HL-60 (cell line): ENCODE results near the gene SLC17A8.

ENCODE experiments used
- DNase-seq, 2 experiments: peaks; one replicate each; pipeline ENCODE4 v3.0.0-alpha.2; 2010 to 2020; ENCODE audit warnings: low read depth in 1 of 2, low spot score in 1 of 2
- H3K27ac ChIP-seq: fragments of 250-450 bp; sonication (Bioruptor Pico); replicated peaks from 2 replicates; pipeline ENCODE4 v1.5.1; 2020; ENCODE audit warnings: mild to moderate bottlenecking, moderate library complexity
- H3K27me3 ChIP-seq: fragments of 250-450 bp; sonication (Bioruptor Pico); 2 replicates; pipeline ENCODE4 v1.5.1; 2021; ENCODE audit warnings: mild to moderate bottlenecking, moderate library complexity; ENCODE audit not compliant: insufficient read depth, poor library complexity, severe bottlenecking
- H3K4me3 ChIP-seq: replicated peaks from 2 replicates; pipeline ENCODE4 v1.5.1; 2011; ENCODE audit warnings: mild to moderate bottlenecking, control low read depth, low read length; ENCODE audit not compliant: insufficient read depth
- GABPA ChIP-seq: IDR thresholded peaks from 2 replicates; pipeline ENCODE4 v1.6.1; 2012; ENCODE audit warnings: low read depth
- POLR2AphosphoS5 ChIP-seq: IDR thresholded peaks from 2 replicates; pipeline ENCODE4 v1.6.1; 2012; ENCODE audit warnings: low read depth
- SPI1 ChIP-seq: IDR thresholded peaks from 2 replicates; pipeline ENCODE4 v1.6.1; 2012; ENCODE audit warnings: low read depth, mild to moderate bottlenecking, borderline replicate concordance
- TF ChIP-seq, protein P1 (sequence below): IDR thresholded peaks from 2 replicates; pipeline ENCODE4 v1.6.1; 2012; ENCODE audit warnings: low read depth; ENCODE audit not compliant: insufficient replicate concordance
- TF ChIP-seq, protein P2 (sequence below): IDR thresholded peaks from one replicate; pipeline ENCODE4 v1.5.1; 2011; ENCODE audit warnings: low read length, control low read depth, inconsistent platforms; ENCODE audit not compliant: insufficient read depth

Gene SLC17A8

DNA sequence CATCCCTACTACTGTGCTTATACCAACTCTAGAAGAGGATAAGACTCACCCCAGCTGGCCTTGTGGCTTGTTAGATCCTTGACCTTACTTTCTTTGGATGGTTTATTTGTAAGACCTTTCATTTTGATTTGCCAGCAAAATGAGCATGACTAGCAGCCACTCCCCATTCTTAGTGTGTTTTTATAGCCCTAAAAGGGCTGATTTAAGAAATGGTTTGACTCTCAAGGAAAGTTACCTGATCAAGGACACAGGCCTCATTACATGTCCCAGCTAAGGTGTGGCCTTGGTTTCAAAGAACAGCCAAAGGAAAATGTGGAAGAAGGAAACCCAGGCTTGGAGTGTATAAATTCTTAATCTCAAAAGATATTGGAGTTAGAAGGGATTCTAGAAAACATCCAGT, 41.4 kb downstream of the SLC17A8 start:
- no peak overlapping the region for H3K4me3 ChIP-seq
- TF ChIP-seq, protein P1, sequence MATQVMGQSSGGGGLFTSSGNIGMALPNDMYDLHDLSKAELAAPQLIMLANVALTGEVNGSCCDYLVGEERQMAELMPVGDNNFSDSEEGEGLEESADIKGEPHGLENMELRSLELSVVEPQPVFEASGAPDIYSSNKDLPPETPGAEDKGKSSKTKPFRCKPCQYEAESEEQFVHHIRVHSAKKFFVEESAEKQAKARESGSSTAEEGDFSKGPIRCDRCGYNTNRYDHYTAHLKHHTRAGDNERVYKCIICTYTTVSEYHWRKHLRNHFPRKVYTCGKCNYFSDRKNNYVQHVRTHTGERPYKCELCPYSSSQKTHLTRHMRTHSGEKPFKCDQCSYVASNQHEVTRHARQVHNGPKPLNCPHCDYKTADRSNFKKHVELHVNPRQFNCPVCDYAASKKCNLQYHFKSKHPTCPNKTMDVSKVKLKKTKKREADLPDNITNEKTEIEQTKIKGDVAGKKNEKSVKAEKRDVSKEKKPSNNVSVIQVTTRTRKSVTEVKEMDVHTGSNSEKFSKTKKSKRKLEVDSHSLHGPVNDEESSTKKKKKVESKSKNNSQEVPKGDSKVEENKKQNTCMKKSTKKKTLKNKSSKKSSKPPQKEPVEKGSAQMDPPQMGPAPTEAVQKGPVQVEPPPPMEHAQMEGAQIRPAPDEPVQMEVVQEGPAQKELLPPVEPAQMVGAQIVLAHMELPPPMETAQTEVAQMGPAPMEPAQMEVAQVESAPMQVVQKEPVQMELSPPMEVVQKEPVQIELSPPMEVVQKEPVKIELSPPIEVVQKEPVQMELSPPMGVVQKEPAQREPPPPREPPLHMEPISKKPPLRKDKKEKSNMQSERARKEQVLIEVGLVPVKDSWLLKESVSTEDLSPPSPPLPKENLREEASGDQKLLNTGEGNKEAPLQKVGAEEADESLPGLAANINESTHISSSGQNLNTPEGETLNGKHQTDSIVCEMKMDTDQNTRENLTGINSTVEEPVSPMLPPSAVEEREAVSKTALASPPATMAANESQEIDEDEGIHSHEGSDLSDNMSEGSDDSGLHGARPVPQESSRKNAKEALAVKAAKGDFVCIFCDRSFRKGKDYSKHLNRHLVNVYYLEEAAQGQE, result no peak
- TF ChIP-seq, protein P2, sequence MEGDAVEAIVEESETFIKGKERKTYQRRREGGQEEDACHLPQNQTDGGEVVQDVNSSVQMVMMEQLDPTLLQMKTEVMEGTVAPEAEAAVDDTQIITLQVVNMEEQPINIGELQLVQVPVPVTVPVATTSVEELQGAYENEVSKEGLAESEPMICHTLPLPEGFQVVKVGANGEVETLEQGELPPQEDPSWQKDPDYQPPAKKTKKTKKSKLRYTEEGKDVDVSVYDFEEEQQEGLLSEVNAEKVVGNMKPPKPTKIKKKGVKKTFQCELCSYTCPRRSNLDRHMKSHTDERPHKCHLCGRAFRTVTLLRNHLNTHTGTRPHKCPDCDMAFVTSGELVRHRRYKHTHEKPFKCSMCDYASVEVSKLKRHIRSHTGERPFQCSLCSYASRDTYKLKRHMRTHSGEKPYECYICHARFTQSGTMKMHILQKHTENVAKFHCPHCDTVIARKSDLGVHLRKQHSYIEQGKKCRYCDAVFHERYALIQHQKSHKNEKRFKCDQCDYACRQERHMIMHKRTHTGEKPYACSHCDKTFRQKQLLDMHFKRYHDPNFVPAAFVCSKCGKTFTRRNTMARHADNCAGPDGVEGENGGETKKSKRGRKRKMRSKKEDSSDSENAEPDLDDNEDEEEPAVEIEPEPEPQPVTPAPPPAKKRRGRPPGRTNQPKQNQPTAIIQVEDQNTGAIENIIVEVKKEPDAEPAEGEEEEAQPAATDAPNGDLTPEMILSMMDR, result no peak
- TF ChIP-seq POLR2AphosphoS5, result no peak
- TF ChIP-seq SPI1, result no peak
- TF ChIP-seq GABPA, result no peak
- no peak overlapping the region for H3K27ac ChIP-seq
- no peak for DNase-seq
- no peaks in the 10 kb centered on the region for H3K27me3 ChIP-seq

DNA sequence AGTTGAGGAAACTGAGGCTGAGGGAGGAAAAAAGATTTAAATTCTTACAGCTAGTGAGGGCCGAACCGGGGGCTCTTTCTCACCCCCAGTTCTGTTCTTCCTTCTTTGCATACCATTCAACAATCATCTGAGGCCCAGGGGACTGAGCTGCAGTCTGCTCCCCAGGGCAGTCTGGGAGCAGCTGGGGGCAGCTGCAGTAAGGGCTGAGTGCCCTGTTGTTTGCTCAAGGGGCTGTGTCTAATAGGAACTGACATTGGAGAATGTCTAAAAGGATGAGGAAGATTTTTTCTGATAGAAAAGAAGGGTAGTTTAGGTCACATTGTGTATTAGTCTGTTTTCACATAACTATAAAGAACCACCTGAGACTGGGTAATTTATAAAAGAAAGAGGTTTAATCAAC, 42.2 kb downstream of the SLC17A8 start:
- DNase-seq, result no peak
- Histone ChIP-seq H3K4me3 (no peak overlapping the region), H3K27ac (no peak overlapping the region)

DNA sequence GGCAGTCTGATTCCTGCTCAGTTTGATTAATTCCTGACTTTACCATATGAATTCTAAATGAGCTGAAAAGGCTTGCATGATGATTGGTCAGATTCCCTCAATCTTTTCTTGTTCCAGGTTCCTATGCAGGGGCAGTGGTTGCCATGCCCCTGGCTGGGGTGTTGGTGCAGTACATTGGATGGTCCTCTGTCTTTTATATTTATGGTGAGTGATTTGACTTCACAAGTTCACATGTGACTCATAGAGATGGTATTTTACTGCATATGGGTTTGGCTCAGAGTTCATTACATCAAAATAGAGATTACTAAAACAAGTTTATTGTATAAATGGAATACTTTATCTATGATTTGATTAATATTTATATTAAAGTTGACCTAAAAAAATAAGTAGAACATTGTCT, 44.8 kb downstream of the SLC17A8 start:
- no peak for TF ChIP-seq SPI1
- TF ChIP-seq, protein P1, result no peak
- TF ChIP-seq GABPA, result no peak
- TF ChIP-seq, protein P2, result no peak
- TF ChIP-seq POLR2AphosphoS5, result no peak
- no peak for DNase-seq

More for the DNA sequence above, 42.2 kb downstream of the SLC17A8 start:
- no peaks in the 10 kb centered on the region for H3K27me3 ChIP-seq
- TF ChIP-seq GABPA (no peak), POLR2AphosphoS5 (no peak), SPI1 (no peak)
- TF ChIP-seq, protein P1, result no peak
- TF ChIP-seq, protein P2, result no peak

More for the DNA sequence above, 44.8 kb downstream of the SLC17A8 start:
- Histone ChIP-seq H3K27ac (no peak overlapping the region), H3K27me3 (no peaks in the 10 kb centered on the region), H3K4me3 (no peak overlapping the region)
